ENCODE measurements around the gene OLIG3.

The OLIG3 gene

GRCh38 chr6:137522831-137523230 lies 28.6 kb upstream of the OLIG3 start:
- Histone ChIP-seq H3K79me2 (ENCODE audit: insufficient read depth, low read length) (no peaks in the 10 kb centered on the region), H3K4me2 (ENCODE audit: insufficient read depth, low read length) (no peak overlapping the region)

GRCh38 chr6:137522198-137522798 lies 28.1 kb upstream of the OLIG3 start:
- H3K36me3 ChIP-seq (ENCODE audit: insufficient read depth, low read length) = no peaks in the 10 kb centered on the region
- H3K4me3 ChIP-seq (ENCODE audit: low read depth in 1 of 2, low read length in 2 of 2) = no peak overlapping the region
- no peak overlapping the region for H3K27ac ChIP-seq (ENCODE audit: low read length)
- no peak overlapping the region for H3K4me2 ChIP-seq (ENCODE audit: insufficient read depth, low read length)
- no peak for TF ChIP-seq EZH2 (IDR thresholded peaks at IDR 0.05; ENCODE audit: borderline replicate concordance, low read depth, low read length, severe bottlenecking)
- no peak for TF ChIP-seq CTCF (IDR thresholded peaks at IDR 0.05; ENCODE audit: borderline replicate concordance, extremely low read depth, low read length, poor library complexity, severe bottlenecking)
- no peak overlapping the region for H3K9ac ChIP-seq (ENCODE audit: low read depth, low read length)
- H2AFZ ChIP-seq (ENCODE audit: low read depth, low read length) = no peak overlapping the region
- no peaks in the 10 kb centered on the region for H3K79me2 ChIP-seq (ENCODE audit: insufficient read depth, low read length)
- no peaks in the 10 kb centered on the region for H3K9me3 ChIP-seq (ENCODE audit: insufficient read depth, low read length, severe bottlenecking)
- DNase-seq (no peak), ATAC-seq (ENCODE audit: insufficient read depth, low read depth) (no peak)
- no peaks in the 10 kb centered on the region for H4K20me1 ChIP-seq (ENCODE audit: insufficient read depth, low read length)
- H3K27me3 ChIP-seq (ENCODE audit: insufficient read depth, low read length, poor library complexity) = no peaks in the 10 kb centered on the region
- no peaks in the 10 kb centered on the region for H3K4me1 ChIP-seq (ENCODE audit: insufficient read depth, low read length)

More at GRCh38 chr6:137522831-137523230, 28.6 kb upstream of the OLIG3 start:
- H4K20me1 ChIP-seq (ENCODE audit: insufficient read depth, low read length) = no peaks in the 10 kb centered on the region
- ATAC-seq (ENCODE audit: insufficient read depth, low read depth) = no peak
- H3K4me3 ChIP-seq (ENCODE audit: low read depth in 1 of 2, low read length in 2 of 2) = no peak overlapping the region
- H2AFZ ChIP-seq (ENCODE audit: low read depth, low read length) = no peak overlapping the region
- TF ChIP-seq CTCF (IDR thresholded peaks at IDR 0.05; ENCODE audit: borderline replicate concordance, extremely low read depth, low read length, poor library complexity, severe bottlenecking) = no peak
- no peak for TF ChIP-seq EZH2 (IDR thresholded peaks at IDR 0.05; ENCODE audit: borderline replicate concordance, low read depth, low read length, severe bottlenecking)
- H3K27ac ChIP-seq (ENCODE audit: low read length) = no peak overlapping the region
- DNase-seq = no peak
- H3K9ac ChIP-seq (ENCODE audit: low read depth, low read length) = no peak overlapping the region
- H3K4me1 ChIP-seq (ENCODE audit: insufficient read depth, low read length) = no peaks in the 10 kb centered on the region
- no peaks in the 10 kb centered on the region for H3K27me3 ChIP-seq (ENCODE audit: insufficient read depth, low read length, poor library complexity)
- H3K9me3 ChIP-seq (ENCODE audit: insufficient read depth, low read length, severe bottlenecking) = no peaks in the 10 kb centered on the region
- no peaks in the 10 kb centered on the region for H3K36me3 ChIP-seq (ENCODE audit: insufficient read depth, low read length)

- Histone ChIP-seq H3K9me3 (ENCODE audit: insufficient read depth, low read length, severe bottlenecking) (no peaks in the 10 kb centered on the region), H3K27me3 (ENCODE audit: insufficient read depth, low read length, poor library complexity) (no peaks in the 10 kb centered on the region), H3K4me3 (ENCODE audit: low read depth in 1 of 2, low read length in 2 of 2) (no peak overlapping the region), H3K9ac (ENCODE audit: low read depth, low read length) (no peak overlapping the region), H3K36me3 (ENCODE audit: insufficient read depth, low read length) (no peaks in the 10 kb centered on the region), H3K79me2 (ENCODE audit: insufficient read depth, low read length) (no peaks in the 10 kb centered on the region), H3K27ac (ENCODE audit: low read length) (no peak overlapping the region), H3K4me2 (ENCODE audit: insufficient read depth, low read length) (no peak overlapping the region), H2AFZ (ENCODE audit: low read depth, low read length) (no peak overlapping the region), H4K20me1 (ENCODE audit: insufficient read depth, low read length) (no peaks in the 10 kb centered on the region), H3K4me1 (ENCODE audit: insufficient read depth, low read length) (no peaks in the 10 kb centered on the region)
- ATAC-seq (ENCODE audit: insufficient read depth, low read depth) (no peak), DNase-seq (no peak)
- TF ChIP-seq EZH2 (IDR thresholded peaks at IDR 0.05; ENCODE audit: borderline replicate concordance, low read depth, low read length, severe bottlenecking) = no peak
- no peak for TF ChIP-seq CTCF (IDR thresholded peaks at IDR 0.05; ENCODE audit: borderline replicate concordance, extremely low read depth, low read length, poor library complexity, severe bottlenecking)
Measured at GRCh38 chr6:137520520-137520919, 26.3 kb upstream of the OLIG3 start.

Data from DND-41 (cell line).